GM21619 (cell line): ENCODE data around the gene GABBR2.
"Not testable (repeated sequence)": the region's sequence is repeated elsewhere in the genome, so short reads cannot be mapped to it uniquely, and the experiment has no call there.

Source experiments
- ATAC-seq: cut with Tn5 transposase; IDR thresholded peaks from one replicate; pipeline ENCODE4 v1.9.1; 2021; ENCODE audit not compliant: unreplicated experiment

GABBR2 gene

DNA sequence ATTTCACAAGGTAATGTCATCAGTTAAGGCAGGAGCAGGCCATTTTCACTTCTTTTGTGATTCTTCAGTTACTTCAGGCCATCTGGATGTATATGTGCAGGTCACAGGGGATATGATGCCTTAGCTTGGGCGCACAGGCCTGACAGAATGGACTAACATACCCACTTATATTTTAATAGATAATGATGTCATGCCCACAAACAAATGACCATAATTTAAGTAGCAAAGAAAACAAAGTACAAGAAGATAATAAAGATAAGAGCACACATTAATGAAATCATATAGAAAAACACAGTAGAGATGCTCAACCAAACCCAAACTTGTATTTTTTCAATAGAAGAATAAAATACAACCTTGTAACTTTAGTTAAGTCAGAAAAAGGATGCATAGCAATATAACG, 433.6 kb downstream of the GABBR2 start:
- no peak for ATAC-seq

DNA sequence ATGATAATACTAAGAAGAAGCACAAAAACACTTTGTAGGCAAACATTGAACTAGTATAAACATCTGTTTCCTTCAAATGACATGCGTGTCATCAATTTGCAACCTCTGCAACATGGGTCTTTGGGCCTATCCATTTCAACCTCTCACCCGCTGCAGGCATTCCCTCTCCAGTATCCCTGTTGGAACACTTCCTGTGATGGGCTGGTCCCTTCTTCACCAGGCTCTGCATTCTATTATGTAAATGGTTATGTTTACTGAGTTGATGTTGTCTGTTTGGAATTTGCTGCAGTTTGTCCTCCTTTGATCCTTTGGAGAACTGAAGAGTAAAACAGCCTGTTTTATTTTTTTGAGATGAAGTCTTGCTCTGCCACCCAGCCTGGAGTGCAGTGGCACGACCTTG, 436.7 kb downstream of the GABBR2 start:
- no peak for ATAC-seq

DNA sequence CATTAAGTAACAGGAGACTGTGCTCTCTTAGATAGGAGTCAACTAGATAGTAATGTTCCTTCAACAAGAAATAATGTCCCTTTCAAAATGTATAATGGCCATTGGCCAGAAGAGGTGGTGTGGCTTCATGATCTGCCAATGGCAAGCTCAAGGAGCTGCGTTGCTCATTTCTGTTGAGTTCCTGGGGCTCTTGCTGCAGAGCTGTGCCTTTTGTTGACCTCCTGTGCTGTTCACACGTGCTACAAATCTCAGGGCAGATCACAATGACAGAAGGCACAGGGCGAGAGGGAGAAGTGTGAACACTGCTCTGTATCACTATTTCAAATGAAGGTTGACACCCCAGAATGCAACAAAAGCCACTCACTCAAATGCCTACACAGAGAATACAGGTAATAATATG, 437.3 kb downstream of the GABBR2 start:
- no peak for ATAC-seq

DNA sequence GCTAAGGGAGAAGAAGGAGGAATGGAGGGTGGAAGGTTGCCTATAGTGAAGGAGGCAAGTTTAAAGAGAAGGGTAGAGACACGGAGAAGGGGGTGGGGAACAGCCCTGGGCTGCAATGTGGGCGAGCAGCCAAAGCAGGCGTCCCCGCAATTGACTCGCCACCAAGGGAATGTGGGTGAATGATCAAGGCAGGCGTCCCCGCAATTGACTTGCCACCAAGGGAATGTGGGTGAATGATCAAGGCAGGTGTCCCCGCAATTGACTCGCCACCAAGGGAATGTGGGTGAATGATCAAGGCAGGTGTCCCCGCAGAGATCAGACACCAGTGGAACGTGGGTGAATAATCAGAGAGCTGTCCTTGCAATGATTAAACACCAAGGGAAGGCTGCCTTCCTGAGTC, 438.5 kb downstream of the GABBR2 start:
- ATAC-seq = not testable (repeated sequence)

DNA sequence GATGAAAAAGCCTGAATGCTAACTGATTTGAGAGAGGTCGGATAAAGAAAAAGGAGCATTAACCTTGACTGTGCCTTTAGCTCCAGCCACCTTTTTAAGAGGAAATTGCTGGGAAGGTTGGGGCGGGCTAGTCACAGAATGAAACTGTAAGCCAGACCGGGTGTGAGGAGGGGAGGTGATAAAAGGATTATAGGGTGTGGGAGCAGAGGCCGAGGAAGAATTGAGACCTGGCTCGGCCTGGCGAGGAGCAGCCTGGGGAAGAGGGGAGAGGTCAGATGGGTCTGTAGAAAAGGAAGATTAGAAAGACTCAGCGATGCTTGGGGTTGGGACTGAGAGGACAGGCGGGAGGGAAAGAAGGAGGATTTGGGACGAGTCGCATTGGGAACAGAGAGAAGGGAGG, 439.1 kb downstream of the GABBR2 start:
- not testable (repeated sequence) for ATAC-seq

DNA sequence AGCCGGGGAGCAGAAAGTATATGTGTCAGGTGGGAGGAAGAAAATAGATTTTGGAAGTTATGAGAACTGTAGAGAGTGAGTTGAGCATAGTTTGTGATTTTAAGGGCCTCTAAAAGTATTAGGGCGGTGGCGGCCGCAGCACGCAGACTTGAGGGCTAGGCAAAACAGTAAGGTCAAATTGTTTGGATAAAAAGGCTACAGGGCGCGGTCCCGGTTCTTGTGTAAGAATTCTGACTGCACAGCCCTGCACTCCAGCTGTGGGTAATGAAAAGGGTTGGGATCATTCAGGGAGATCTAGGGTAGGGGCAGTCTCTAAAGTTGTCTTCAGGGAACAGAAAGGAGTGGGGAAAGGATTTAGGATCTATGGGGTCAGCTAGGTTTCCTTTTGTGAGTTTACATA, 441.2 kb downstream of the GABBR2 start:
- ATAC-seq = not testable (repeated sequence)

DNA sequence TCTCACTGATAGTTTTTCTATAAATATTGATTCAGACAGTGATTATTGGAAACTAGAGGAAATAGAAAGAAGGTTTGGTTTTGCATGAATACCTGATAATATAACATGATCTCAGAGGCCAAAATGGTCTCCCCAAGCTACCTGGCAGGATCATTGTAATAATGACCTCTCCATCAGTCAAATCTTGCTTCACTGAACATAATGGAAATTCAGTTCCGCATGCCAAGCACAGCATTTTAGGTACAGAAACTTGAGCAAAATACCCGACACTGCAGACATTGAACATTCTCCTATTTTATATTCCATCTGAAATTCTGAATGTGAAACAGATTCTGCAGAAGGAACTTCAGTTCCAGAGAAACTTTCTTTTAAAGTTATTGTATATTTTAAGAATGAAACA, 444.2 kb downstream of the GABBR2 start:
- ATAC-seq = no peak

DNA sequence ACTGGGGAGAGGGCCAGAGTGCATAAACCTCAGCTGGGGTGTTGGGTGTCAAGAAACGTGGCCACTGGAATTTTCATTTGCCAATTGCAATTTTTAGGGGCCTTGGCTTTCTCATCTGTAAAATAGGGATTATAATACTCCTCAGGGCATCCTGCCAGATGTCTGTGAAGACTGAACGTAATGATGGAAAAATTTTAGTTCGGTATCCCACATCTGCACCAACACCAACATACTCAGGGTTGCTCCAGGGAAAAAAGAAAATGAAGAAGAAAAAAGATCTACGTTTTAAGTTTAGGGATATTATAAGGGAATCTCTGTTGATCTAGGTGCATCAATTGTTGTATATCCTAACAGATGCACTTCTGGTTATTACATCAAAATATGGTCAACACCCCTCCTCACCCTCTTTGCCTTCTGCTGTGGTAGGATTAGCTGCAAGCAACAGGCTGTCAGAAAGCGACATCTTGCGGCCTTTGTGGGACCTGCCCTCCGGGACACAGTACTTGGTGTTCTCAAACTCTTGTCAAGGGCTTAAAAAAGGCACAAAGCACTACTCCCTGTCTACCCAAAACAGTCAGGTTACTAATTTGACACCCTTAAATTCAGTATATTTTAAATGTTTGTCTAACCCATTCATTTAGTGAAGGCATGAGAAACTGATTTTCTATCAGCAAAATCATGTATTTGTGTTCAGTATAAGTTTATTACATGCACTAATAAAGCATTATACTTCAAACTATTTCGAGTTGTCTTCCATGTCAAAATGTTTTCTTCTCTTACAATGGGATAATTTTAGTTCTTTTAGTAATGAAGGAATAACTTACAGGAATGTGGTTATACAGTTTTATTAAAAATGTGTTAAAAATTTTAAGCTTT, 445.0 kb downstream of the GABBR2 start:
- peak; percentile 74 for ATAC-seq

DNA sequence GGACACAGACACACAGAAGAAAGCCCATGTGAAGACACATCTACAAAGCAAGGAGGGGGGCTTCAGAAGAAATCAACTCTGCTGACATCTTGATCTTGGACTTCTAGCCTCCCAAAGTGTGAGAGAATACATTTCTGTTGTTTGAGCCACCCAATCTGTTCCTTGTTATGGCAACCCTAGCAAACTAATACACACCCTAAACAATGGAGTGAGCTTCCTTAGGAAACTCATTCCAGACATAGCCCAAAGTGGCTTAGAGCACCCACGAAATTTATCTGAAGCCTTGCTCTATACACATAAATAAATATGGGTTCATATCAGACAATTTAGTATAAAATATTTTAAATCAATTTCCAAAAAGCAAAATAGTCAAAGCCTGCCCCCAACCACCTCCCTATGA, 445.7 kb downstream of the GABBR2 start:
- ATAC-seq = no peak

DNA sequence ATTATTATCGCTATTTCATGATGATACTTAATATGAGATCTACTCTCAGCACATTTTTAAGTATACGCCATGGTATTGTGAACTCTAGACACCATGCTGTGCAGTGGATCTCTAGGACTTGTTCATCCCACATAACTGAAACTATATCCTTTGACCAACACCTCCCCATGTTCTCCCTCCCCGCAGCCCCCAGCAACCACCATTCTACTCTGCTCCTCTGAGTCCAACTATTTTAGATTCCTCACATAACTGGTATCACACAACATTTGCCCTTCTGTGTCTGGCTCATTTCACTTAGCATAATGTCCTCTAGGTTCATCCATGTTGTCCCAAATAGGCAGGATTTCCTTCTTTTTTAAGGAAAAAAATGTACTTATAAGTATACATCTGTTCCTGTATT, 446.7 kb downstream of the GABBR2 start:
- ATAC-seq = no peak

DNA sequence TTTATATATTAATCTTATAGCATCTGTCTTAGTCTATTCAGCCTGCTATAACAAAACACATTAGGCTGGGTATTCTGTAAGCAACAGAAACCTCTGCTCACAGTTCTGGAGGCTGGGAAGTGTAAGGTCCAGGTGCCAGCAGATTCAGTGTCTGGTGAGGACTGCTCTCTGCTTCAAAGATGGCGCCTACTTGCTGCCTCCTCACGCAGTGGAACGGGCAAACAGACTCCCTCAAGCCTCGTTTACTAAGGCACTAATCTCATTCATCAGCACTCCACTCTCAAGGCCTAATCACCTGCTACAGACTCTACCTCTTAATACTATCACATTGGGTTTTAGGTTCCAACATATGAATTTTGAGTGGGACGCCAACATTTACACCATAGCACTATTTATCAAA, 448.1 kb downstream of the GABBR2 start:
- no peak for ATAC-seq

DNA sequence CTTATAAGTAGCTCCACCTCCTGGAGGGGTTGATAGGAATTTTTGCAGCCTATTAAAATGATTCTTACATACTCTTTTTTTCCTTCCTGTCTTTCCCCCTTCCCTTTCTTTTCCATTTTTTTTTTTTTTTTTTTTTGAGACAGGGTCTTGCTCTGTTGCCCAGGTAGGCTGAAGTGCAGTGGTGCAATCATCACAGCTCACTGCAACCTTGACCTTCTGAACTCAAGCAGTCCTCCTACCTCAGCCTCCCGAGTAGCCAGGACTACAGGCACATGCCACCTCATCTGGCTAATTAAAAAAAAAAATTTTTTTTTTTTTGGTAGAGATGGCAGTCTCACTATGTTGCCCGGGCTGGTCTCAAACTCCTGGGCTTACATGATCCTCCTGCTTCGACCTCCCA, 448.9 kb downstream of the GABBR2 start:
- no peak for ATAC-seq

DNA sequence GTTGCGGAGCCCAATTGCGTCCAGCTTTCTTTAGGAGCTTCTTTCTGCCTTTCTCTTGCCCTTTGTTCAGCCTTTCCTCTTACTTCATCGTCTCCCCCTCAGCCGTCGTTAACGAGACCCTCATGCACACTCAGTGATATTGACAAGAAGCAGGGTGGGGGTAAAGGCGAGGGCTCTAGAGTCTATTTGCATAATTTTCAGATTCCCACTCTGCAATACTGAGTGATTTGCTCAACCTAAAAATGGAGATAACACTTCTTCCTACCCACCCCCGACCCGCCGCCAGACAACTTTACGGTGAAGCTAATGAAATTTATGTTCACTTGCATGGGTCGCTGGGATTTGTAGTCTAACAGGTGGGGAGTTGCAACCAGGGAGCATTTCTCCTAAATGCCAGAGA, 452.0 kb downstream of the GABBR2 start:
- ATAC-seq = no peak

DNA sequence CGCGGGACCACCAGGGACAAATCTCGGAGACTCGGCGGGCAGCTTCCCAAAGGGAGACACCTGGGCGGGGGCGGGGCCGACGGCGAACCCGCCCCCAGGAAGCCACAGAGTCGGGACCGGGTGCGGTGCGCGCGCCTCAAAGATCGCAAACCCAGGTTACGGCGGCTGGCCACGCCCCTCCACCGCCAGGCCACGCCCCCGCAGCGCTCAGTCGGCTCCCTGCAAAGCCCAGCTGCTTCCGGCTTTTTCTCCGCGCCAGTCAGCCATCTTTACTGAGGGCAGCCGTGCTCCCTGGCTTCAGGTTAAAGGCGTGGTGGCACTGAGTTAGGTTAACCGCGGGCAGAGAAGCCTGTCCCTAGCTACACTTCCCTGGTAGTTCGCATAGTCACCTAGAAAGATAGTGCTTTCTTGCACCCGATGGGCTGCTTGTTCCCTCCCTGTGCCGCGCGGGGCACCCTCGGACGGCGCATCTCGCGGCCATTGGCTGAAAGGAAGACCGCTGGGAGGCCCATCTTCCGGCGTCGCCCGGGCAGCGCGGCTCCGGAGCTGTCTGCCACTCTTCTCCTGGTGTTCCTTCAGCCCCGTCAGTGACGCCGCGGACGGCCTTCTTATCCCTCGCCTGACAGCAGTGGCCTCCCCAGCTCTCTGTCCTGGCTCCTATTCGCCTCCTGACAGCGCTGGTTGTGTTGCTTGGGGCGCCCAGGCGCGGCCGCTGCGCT, 453.0 kb downstream of the GABBR2 start, which contains the start of gene TBC1D2:
Gene TBC1D2 (minus strand): TSS at position 72 of the 719 bp plus-strand sequence. CDS start 108 bp downstream, outside the sequence.
- ATAC-seq = peak; percentile 82

DNA sequence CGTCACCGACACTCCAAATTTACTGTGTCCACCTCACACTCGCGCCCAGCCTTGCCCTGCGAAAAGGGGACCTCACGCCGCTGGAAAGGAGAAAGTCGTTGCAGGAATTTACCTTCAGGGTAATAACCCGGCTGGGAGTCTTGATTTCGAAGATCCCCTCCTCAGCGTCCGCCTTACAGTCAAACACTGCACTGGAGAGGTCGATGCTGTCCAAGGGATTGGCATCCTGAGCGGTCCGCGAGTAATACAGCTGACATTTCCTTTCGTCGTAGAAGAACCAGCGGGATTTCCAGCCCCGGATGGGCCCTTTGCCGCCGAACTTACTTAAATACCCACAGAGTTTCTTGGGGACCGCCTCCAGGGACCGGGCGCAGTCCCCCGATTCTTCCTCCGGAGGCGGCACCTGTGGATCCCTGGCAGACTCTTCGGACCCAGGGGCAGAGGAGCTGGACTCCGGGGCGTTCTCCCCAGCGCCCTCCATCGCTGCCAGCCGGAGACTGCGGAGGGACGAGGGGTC, 453.6 kb downstream of the GABBR2 start:
- peak; percentile 20 for ATAC-seq

DNA sequence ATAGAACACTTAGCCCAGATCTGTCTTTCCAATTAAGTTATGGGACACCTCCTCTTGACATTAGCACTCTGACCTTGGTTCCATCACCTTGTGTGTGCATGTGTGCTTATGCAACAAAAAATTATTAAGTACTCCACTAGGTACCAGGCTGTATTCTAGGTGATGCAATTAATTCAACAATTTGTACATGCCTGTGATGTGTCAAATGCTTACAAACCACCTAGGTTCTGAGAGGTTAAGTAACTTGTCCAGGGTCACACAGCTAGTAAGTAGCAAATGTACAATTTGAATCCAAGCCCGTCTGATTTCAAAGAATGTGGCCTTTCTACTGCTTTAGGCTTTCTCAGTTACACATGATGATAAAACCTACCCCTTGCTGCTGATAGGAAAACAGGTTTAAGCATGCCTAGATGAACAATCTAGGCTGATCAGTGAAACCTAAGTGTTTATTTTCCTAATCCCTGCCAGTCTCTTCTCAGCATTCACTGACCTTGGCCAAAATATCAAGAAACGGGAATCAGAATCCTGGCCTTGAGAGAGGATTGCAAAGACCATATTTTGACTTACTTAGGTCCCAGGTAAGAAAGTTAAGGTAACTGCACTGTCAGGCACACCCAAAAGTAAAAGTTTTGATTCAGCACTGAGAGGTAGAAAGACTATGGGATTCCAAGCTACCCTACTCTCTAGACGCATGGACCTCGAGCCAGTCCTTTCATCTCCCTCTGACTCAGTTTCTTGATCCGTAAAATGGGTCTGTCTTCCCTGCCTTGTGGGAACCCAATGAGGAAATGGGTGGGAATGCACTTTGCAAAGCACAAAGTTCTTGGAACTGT, 454.3 kb downstream of the GABBR2 start:
- ATAC-seq = no peak

DNA sequence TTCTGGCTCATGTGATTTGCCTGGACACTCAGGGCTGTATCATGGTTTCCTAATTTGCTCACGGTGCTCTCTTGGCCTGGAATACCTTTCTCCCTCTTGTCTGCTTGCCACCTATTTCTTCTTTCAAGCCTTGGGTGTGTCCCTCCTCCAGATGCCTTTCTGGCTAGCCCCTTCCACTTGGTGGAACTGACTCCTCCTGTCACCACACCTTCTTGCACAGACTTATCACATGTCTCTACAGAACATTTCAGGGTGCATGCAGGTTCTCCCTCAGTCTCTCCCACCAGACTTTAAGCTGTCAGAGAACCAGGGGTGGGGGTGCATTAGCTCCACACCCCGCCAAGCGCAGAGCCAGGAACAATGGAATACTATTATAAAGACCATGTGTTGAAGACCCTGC, 455.2 kb downstream of the GABBR2 start:
- no peak for ATAC-seq

DNA sequence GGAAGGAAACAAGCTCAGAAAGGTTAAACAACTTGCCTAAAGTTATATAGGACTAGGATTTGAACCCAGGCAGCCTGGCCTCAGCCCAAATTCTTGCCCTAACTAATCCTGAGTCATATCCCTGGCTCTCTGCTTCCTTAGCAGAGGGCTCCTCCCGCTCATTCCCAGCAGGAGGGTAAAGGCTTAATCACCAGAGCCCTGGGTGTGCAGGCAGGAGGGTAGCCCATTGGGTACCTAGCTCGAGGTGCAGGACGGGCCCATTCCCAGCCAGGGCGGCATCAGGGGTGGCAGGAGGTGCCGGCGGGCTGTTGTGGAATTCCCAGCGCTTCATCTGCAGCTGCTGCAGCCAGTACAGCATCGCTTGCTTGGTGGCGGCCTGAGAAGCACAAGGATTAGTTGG, 457.2 kb downstream of the GABBR2 start:
- ATAC-seq = no peak

DNA sequence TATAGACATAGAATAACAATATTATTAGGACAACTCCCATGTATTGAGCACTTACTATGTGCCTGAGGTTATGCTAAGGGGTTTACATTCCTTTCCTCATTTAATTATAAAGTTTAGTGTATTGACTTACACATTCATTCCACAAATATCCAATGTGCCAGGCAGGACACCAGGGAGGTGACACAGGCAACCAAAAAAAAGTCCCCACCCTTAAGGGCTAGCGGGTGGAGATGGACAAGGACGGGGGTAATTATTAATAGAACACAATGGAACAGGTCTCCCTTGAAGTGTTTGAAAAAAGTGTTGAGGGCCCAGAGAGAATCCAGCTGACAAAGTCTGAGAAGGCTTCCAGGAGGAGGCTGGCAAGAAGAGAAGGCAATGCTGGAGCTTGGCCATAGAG, 459.0 kb downstream of the GABBR2 start:
- ATAC-seq = no peak

DNA sequence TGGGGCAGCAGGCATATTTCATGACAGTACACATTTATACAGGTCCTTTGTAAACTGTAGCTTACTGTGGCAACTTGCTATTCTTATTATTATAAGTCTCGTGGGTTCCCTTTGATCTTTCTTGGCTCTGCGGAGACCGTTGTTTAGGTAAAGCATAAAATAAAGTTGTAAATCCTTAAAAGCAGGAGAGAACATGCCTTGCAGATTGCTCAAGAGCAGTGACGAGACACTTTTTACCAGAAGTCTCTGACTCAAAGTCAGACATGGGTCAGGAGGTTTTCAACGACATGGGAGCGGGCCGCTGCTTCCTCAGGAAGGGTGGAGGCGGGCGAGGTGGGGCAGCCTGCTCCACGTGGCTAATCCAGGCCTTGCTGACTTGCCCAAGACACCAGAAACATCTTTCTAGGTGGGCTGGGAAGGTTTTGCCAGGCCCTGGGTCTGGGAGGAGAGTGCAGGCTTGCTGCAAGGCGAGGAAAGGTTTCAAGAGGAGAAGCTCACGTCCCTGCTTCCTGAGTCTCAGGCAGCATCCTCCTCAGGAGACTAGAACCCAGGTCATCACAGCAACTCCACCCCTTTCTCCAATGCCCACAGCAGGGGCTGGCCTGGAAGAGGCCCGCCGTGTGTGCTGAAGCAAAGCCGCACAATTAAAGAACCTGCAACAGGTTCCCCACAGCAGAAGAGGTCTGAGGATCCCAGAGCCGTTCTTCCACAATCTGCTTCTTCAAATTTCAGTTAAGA, 459.8 kb downstream of the GABBR2 start:
- ATAC-seq = no peak
